AG09319 (cell line): ENCODE data around the gene GPR141.
"Not testable (repeated sequence)": the region's sequence is repeated elsewhere in the genome, so short reads cannot be mapped to it uniquely, and the experiment has no call there.

Experiments
- DNase-seq: peaks from one replicate; pipeline ENCODE4 v3.0.0-alpha.2; 2010; ENCODE audit warnings: low read depth; ENCODE audit errors: extremely low read depth
- CTCF ChIP-seq: IDR thresholded peaks from 2 replicates; pipeline ENCODE4 v1.5.1; 2011; ENCODE audit warnings: low read depth, mild to moderate bottlenecking, inconsistent platforms, low read length, moderate library complexity

The GPR141 gene

GRCh38 chr7:37686556-37687345 is 3.2 kb downstream of the GPR141 start:
- DNase-seq: no peak
- no peak for TF ChIP-seq CTCF

GRCh38 chr7:37690206-37690605 is 6.6 kb downstream of the GPR141 start:
- DNase-seq: no peak
- TF ChIP-seq CTCF: no peak

DNA sequence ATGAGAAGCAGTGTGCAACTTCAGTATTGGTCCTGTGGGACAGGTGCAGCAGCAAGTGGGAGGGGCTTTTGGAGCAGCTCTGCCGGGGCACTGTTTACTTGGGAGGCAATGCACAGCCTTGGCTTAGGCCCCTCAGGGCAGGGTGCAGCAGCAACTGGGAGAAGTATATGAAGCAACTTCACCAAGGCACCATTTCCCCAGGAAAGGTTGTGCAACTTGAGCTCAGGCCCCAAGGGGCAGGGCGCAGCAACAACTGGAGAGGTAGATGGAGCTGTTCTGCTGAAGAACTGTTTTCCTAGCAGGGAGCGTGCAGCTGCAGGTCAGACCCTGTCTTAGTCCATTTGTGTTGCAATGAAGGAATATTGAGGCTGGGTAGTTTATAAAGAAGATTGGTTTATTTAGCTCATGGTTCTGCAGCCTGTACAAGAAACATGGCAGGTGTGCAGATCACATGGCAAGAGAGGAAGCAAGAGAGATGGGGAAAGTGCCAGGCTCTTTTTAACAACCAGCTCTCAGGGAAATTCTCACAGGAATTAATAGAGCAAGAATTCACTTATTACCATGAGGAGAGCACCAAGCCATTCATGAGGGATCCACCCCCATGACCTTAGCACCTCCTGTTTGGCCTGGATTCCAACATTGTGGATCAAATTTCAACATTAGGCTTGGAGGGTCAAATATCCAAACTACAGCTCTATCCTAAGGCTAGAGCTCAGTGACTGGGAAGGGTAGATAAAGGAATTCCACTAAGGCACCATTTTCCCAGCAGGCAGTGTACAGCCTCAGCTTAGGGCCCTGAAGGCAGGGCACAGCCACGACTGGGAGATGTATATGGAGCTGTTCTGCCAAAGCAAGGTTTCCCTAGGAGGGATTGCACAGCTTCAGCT is 10.9 kb downstream of the GPR141 start:
- no peak for TF ChIP-seq CTCF
- DNase-seq: no peak

GRCh38 chr7:37698276-37698675 is 14.7 kb downstream of the GPR141 start:
- TF ChIP-seq CTCF: no peak

GRCh38 chr7:37698782-37699181 is 15.2 kb downstream of the GPR141 start:
- TF ChIP-seq CTCF: no peak
- no peak for DNase-seq

More at GRCh38 chr7:37698276-37698675, 14.7 kb downstream of the GPR141 start:
- no peak for DNase-seq

DNA sequence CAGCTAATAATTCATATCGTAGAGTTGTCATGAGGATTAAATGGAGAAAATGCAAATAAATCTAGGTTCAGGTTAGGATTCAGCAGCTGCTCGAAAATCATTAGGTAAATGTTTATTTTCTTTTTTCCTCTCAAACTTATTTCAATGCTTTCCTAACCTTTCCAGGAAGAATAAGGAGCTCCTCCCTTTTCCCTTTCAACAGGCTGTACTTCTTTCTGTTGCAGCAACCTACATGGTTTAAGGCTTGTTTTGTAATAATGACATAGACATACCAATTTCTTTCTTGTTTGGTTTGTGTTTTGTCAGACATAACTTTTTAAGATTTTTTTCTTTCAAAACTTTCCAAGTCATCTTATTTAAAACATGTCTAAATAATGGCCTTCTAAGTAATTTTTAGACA is 18.2 kb downstream of the GPR141 start:
- no peak for TF ChIP-seq CTCF
- DNase-seq: no peak

DNA sequence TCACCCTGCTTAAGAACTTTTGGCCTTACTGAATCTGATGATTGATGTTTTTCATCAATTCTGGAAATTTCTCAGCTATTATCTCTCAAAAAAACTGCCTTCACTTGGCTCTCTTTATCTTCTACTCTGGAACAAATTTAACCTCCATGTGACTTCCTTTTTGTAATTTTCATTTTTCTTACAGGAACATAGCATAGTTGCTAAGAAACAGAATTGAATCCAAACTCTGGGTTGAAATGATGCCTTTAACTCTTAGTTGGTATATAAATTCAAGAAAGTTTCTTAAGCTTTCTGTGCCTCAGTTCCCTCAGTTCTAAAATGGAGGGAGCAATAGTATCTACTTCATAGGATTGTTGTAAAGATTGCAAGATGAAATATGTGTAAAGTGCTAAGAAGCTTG is 19.8 kb downstream of the GPR141 start:
- no peak for DNase-seq
- no peak for TF ChIP-seq CTCF

DNA sequence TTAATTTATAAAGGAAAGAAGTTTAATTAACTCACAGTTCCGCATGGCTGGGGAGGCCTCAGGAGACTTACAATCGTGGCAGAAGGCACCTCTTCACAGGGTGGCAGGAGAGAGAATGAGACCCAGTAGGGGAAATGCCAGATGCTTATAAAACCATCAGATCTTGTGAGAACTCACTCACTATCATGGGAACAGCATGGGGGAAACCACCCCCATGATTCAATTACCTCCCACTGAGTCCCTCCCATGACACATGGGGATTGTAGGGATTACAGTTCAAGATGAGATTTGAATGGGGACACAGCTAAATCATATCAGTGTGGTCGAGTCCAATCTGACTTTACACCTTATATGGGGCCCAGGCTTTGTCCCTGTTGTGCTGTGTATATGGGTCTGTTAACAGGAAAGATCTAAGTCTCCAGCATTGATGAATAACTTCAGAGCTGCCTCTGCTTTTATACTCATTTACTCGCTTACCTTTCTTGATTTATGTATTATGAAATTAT is 20.8 kb downstream of the GPR141 start:
- DNase-seq: not testable (repeated sequence)
